Stomach (tissue), 4 donors: Measurements from ENCODE around the gene NRP2.

Experiments used
- CTCF ChIP-seq, 7 experiments: fragments of 450-650 bp in 4 of 7; fragments of 200-600 bp in 3 of 7; sonication (generic) in 3 of 7; IDR thresholded peaks; one replicate each; pipeline ENCODE4 v1.5.1; 2016 to 2019; ENCODE audit warnings: antibody characterized with exemption in 7 of 7, control low read depth in 2 of 7, mild to moderate bottlenecking in 1 of 7
- EP300 ChIP-seq: sonication (generic); formaldehyde crosslinking; IDR thresholded peaks from one replicate; pipeline ENCODE4 v1.6.1; 2017; ENCODE audit warnings: antibody characterized with exemption
- POLR2A ChIP-seq, 4 donors: fragments of 450-650 bp; IDR thresholded peaks; one replicate each; pipeline ENCODE4 v1.6.1; 2016; ENCODE audit warnings: antibody characterized with exemption in 4 of 4, control low read depth in 2 of 4, mild to moderate bottlenecking in 1 of 4, moderate library complexity in 1 of 4
- POLR2AphosphoS5 ChIP-seq, 3 donors: sonication (generic); formaldehyde crosslinking; IDR thresholded peaks; one replicate each; pipeline ENCODE4 v1.6.1; 2016; ENCODE audit warnings: antibody characterized with exemption in 3 of 3

- TF ChIP-seq CTCF (IDR thresholded peaks at IDR 0.05) (no peak), POLR2A (IDR thresholded peaks at IDR 0.05) (no peak), EP300 (no peak), POLR2AphosphoS5 (IDR thresholded peaks at IDR 0.05) (no peak)
Observed at GRCh38 chr2:205738117-205738968, 56.0 kb downstream of the NRP2 start.
